ENCODE data around the gene PIGH. TPM values are rescaled to one million over a fixed set of nuclear protein-coding genes. Genes with fewer than 3 reads are reported as not detected.
"Not testable (repeated sequence)": the region's sequence is repeated elsewhere in the genome, so short reads cannot be mapped to it uniquely, and the experiment has no call there.

Gene PIGH, protein sequence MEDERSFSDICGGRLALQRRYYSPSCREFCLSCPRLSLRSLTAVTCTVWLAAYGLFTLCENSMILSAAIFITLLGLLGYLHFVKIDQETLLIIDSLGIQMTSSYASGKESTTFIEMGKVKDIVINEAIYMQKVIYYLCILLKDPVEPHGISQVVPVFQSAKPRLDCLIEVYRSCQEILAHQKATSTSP
- 14.0 TPM for total RNA-seq

DNA sequence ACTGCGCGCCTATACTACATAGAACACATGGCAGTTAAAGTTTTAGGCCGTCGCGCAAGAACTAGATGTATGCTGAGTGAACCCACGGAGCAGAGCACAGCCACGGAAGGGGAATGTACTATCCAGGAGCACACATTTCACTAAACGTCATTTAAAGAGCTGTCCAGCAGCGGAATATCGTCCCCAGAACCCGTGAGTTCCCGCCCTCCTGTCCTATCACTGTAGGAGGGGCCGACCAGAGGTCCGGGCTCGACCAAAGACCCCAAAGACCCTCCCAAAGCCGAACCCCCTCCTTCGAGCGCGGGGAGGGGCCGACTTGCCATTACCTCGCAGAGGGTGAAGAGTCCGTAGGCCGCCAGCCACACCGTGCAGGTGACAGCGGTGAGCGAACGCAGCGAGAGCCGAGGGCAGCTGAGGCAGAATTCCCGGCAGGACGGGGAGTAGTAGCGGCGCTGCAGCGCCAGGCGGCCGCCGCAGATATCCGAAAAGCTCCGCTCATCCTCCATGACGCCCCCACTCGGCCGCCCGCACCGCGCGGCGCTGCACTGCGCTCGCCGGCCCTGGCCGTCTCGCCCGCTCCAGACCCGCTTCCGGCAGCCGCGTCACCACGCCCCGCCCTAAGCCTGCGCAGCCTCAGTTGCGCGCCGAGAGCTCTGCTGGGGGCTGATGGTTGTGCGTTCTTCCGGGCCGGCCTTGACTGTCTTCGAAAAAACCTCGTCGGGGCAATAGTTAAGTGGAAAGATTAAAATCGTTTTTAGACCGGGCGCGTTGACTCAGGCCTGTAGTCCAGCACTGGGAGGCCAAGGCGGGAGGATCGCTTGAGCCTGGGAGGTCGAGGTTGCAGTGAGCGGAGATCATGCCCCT, at the start of gene PIGH:
Gene PIGH, minus strand, starts transcription at position 571 of the 864 bp plus-strand sequence. Its CDS starts 65 bp downstream, at position 506.
- DNase-seq (ENCODE audit: low read depth in 2 of 3, low spot score in 2 of 3): peak; percentile 84 to 95 (median 90)

DNA sequence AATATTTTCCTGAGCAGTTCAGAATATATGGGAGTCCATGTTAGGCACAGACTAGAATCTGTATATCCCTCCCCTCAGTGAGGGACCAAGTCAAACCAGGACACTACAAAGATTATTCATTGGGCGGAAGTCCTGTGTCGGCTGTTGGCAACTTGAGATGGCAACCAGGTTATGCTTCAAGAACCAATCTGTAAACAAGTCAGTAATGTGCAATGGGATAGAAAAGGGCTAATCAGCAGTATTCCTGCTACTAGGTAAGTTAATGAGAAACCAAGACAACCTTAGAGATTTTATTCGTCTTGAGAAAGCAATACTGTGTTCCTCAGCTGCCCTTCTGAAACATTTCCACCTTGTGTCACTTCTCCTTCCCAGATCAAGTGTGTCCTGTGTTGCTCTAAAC, 46.1 kb upstream of the PIGH start:
- DNase-seq (ENCODE audit: low read depth in 2 of 3, low spot score in 2 of 3): no peak

DNA sequence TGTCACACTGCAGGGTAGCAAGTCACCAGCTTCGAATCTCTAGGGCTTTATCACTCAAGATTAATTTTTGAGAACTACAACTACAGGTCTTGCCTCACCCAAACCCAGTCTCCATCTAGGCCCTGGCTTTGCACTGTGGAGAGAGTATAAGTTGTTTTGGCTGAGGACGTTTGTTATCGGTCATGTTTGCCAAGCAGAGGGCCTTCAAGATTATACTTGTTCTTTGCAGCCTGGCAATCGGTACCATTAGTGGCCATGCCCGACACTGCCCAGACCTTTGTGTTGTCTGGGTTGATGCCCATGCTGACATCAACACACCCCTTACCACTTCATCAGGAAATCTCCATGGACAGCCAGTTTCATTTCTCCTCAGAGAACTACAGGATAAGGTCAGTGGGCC, 45.3 kb upstream of the PIGH start:
- no peak for DNase-seq (ENCODE audit: low read depth in 2 of 3, low spot score in 2 of 3)

DNA sequence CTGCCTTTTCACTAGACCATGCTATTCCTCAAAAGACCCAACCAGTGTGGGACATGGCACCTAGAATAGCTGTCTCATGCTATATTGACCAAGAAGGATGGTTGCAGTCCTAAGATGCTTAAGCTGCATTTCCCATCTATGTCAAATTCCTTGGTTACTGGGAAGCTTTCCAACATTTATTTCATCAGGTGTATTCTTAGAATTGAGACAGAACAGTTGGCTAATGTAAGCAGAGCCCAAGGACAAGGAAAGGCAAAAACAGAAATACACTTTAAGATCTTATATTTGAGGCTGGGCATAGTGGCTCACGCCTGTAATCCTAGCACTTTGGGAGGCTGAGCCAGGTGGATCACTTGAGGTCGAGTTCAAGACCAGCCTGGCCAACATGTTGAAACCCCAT, 44.4 kb upstream of the PIGH start:
- no peak for DNase-seq (ENCODE audit: low read depth in 2 of 3, low spot score in 2 of 3)

DNA sequence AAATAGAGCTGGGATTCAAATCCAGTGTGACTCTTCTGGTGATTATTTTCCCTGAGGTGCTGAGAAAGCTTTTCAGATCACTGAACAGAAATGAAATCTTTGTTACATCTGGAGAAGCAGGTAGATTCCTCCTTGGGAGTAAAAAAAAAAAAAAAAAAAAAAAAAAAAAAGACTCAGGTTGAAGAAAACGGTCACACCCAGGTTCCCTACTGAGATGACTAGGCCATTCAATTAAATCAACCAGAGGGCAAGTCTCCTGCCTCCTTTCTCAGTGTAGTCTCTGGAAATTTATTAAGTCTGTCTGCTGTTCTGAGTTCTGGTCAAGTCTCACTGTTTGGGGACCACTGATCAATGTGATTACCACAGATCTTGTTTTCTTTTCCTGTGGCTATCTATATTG, 43.6 kb upstream of the PIGH start:
- no peak for DNase-seq (ENCODE audit: low read depth in 2 of 3, low spot score in 2 of 3)

DNA sequence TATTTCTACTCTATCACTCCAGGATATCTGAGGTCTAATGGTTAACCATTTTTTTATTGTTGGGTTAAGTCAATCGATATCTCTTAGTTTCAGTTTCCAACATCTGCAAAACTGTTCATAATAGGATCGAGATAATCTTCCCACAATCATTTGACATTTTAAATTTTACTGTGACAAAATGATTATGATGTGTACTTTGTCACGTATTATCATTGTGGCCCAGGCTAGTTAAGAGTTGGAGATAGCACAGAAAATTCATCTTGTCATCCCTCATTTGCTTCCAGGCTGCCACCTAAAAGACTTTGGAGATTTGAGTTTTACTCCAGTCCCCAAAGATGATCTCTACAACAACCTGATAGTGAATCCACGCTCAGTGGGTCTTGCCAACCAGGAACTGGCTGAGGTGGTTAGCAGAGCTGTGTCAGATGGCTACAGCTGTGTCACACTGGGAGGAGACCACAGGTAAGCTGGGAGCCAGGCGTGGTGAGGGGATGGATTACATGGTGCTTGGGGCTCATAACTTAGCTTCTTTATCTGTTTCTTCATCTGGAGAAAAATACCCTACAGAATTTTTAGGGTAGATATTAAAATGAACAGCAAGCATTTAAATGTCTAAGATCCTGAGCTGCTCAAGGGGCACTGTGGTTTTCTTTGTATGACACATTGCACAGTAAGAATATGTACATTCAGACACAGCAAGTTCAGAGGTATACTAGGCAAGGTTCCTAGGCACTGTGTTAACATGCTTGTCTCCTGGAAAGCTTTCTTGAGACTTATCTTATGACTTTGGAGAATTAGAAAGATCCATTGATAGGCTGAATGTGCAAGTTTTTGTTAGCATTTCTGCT, 42.1 kb upstream of the PIGH start:
- no peak for DNase-seq (ENCODE audit: low read depth in 2 of 3, low spot score in 2 of 3)

DNA sequence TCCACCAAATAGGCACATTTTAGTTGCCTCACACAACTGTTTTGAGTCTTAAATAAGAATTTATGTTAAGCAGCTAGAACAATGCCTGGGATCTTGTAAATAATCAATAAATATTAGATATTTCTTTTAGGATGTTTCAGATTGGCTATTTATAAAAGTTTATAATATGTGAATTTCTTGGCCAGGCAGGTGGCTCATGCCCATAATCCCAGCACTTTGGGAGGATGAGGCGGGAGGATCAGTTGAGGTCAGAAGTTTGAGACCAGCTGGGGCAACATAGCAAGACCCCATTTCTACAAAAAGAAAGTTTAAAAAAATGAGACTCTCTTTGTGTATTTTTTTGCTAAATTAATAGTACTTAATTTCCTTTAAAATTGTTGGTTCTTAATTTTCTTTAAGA, 41.4 kb upstream of the PIGH start:
- DNase-seq (ENCODE audit: low read depth in 2 of 3, low spot score in 2 of 3): no peak

DNA sequence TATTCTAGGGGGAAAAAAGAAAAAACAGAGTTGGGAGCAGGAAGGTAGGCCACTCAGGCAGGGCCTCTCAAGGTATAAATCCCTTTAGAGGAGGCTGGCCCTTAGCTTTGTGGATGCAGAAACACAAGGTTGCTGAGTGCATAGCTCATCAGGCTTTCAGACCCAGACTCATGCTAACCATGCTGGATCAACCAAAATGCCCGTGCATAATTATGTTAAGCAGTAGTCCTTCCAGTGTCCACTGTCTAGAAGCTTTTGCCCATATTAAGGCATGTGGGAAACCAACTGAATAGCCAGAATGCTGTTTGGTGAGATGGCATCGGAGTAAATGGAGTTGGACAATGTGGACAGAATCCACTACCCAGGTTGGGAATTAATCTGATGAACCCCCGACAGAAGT, 38.6 kb upstream of the PIGH start:
- no peak for DNase-seq (ENCODE audit: low read depth in 2 of 3, low spot score in 2 of 3)

DNA sequence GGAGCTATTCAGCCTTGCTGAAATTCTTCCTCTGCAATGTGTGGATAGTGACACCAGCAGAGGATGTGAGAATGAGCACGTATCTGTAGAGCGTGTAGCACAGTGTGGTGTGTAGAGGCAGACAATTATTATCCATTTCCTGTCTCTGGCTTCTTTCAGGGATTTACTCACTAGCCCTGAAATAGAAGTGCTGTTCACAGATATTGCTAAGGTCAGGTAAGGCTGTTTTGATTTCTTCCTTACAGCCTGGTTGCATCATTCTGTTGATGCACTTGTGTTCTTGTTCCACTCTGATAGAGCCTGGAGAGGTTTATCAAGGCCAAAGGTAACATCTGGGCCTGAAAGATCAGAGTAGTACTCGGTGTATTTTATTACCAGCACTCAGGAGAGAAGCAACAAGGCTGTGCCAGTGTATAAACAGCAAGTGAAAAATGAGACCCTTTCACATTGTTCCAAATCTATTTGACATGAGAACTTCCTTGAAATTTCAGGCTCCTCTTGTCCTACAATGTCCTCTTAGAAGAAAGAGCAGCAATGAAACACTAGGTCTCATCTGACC, 36.4 kb upstream of the PIGH start:
- no peak for DNase-seq (ENCODE audit: low read depth in 2 of 3, low spot score in 2 of 3)

DNA sequence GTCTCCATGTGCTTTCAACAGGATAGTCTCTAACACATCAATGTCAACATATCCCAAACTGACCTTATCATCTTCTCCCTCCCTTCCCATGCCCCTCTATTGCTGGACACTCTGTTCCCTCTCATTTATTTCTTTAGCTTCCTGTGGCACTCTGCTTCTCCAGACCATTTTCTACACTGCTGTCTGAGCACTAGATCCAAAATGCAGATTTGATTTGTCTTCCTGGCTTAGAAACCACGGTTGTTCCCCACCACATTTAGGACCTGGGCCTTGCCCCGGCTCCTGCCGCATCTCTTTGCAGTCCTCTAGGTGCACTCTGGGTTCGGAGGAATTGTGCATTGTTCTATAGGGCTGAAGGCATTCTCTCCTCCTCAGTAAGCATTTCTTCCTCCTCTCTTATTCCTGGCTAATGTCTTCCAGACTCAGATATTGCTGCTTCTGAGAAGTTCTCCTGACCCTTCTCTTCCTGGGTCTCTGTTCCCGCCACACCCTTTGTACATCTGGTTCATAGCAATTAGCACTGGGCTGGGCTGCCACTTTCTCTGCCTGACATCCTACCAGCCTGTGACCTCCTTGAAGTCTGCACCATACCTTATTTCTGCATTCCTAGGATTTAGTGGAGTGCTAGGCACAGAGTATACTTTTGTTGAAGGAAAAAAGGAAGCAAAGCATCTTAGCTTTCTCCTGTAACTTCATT, 33.5 kb upstream of the PIGH start:
- no peak for DNase-seq (ENCODE audit: low read depth in 2 of 3, low spot score in 2 of 3)

DNA sequence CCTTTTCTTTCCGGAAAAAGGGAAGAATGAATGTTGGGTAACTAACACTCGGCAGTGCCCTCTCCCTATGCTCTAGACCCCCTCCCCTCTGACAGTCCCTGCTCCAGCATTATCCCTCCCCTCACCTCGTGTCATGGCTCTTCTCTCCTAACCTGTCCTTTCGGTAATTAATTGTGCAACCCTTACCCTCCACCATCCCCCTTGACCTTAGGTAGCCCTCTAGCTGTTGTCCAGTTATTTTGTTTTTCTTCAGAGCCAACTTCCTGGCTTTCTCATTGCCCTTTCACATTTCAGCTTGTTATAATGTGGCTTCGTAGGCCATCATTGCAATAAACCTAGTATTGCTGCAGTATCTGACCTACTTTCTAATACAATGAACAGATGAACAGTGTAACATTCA, 30.9 kb upstream of the PIGH start:
- DNase-seq (ENCODE audit: low read depth in 2 of 3, low spot score in 2 of 3): no peak

DNA sequence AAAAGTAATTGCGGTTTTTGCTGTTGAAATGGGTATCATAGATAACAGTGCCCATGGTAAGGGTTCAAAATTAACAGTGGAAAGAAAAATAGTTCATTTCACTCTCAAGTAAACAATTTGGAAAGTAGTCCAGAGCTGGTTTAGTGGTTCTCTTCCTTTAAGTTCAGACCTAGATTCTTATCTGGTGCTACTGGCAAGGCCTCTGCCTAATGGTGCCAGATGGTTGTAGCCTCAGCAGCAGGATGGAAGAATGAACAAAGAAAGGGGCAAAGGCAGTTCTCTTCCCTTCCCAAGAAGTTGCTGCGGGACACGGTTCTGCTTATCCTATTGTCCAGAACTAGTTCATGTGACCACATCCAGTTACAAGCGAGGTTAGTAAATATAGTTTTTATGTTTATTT, 30.1 kb upstream of the PIGH start:
- no peak for DNase-seq (ENCODE audit: low read depth in 2 of 3, low spot score in 2 of 3)

DNA sequence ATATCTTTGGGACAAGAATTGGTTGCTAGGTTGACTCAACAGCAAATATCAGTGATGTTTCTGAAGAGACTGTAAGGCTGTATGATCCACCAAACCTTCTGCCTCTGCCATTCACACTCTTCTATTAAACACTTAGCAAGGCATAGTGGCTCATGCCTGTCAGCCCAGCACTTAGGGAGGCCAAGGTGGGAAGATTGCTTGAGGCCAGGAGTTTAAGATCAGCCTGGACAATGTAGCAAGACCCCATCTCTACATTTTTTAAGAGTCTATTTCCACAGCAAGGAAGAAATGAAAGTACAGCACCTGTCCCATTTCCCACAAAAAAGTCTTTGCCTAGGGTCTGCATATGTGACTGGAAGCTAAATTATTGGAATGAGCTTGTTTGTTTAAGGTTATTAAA, 27.5 kb upstream of the PIGH start:
- no peak for DNase-seq (ENCODE audit: low read depth in 2 of 3, low spot score in 2 of 3)

DNA sequence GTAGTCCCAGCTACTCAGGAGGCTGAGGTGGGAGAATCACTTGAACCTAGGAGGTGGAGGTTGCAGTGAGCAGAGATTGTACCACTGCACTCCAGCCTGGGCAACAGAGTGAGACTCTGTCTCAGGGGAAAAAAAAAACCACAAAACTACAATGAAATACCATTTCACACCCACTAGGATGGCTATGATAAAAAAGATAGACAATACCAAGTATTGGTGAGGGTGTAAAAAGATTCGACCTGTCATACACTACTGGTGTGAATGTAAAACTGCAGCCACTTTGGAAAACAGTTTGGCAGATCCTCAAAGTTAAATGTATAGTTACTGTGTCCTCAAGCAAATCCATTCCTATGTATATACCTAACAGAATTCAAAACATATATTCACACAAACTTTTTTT, 26.1 kb upstream of the PIGH start:
- DNase-seq (ENCODE audit: low read depth in 2 of 3, low spot score in 2 of 3): not testable (repeated sequence)

DNA sequence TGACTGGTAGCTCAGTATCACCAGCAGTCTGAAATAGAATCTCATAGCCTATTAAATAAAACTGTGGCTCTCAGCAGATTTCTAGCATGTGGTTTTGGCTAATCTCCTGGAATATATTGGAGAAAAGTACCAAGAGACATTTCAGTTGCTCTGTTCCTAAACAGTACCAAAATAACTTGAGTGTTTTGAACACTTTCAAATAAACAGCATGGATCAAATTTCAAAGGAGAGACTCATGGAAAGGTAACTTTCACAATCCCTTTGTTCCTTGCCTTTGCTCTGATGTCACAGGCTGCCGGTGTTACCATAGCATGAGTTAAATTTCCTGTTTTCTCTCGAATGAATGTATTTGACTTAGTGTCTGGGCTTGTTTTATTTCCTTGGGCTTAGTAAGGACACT, 23.0 kb upstream of the PIGH start:
- DNase-seq (ENCODE audit: low read depth in 2 of 3, low spot score in 2 of 3): peak in 1 of 3 donors; percentile 33

DNA sequence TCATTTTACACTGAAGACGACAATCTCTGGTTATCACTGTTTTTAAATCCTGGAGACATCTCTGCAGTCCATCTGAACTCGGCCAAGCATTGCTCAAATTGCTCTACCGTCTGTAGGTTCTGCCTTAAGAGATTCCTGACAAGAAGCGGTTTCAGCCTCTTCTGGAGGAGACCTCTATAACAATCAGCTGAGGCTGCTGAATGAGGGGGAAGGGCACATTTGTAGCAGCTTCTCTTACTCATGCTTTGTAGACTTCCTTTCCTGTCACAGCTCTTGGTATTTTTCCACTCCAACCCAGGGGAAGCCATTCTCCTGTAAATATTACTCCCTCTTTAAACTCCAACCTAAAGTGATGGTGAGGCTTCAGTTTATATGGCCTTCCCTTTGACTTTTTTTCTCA, 22.6 kb upstream of the PIGH start:
- peak in 2 of 3 donors; percentile 63 to 64 for DNase-seq (ENCODE audit: low read depth in 2 of 3, low spot score in 2 of 3)

DNA sequence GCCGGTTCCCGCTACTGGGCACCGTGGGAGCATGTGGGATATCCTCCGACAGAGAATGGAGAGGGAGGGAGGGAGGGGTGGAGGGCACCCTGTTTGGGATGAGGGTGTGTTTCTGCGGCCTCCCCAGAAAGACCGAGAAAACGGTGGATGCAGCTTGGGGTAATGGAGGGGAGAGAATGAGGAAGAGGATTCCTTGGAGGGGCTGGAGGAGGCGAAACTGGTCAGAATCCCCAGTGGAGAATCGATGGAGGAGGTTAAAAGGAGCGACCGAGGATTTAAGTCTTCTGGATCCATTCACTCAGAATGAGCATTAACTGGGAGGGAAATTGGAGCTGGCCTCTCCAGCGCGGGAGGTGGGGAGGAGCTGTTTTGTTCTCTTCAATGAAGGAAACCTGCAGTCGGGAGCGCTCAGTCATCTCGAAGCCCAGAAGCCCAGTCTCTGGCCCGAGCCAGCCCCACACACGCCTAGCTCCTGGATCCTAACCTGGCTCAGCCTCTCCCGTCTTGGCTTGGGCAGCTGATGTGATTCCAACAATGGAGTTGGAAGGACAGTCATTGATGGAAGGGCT, 20.2 kb upstream of the PIGH start:
- DNase-seq (ENCODE audit: low read depth in 2 of 3, low spot score in 2 of 3): peak in 1 of 3 donors; percentile 9

DNA sequence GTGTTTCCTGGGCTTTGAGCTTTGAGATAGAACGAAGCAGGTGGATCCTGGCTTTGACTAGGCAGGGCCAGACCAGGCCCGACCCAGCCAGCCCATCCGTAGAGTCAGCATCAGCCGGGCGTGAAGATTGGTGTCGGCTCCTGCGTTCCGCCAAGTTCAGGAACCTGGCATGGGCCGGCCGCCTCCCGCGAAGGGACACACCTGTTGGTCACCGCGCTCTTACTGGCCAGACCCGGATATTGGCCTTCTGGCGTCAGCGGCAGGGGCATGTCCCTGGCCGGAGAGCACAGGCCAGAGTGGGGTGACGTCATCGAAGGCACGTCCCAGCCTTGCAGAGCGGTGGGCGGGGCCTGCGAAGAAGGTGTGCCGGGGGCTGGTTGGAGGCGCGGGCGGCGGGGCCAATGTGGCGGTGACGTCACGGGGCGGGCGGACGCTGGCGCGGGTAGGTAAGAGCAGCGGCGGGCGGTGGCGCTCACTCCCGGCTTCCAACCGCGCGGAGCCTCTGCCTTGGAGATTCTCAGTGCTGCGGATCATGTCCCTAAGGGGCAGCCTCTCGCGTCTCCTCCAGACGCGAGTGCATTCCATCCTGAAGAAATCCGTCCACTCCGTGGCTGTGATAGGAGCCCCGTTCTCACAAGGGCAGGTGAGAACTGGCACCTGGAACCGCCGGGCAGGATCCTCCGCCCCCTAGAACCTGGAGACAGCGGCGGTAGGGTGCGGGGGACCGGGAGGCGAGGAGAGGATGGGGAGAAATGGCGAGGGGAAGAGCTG, 19.6 kb upstream of the PIGH start, which contains the start of gene ARG2:
Gene ARG2, plus strand, starts transcription at position 475 of the 771 bp plus-strand sequence. Its CDS starts 58 bp downstream, at position 533.
- DNase-seq (ENCODE audit: low read depth in 2 of 3, low spot score in 2 of 3): peak; percentile 86 to 95 (median 93)

DNA sequence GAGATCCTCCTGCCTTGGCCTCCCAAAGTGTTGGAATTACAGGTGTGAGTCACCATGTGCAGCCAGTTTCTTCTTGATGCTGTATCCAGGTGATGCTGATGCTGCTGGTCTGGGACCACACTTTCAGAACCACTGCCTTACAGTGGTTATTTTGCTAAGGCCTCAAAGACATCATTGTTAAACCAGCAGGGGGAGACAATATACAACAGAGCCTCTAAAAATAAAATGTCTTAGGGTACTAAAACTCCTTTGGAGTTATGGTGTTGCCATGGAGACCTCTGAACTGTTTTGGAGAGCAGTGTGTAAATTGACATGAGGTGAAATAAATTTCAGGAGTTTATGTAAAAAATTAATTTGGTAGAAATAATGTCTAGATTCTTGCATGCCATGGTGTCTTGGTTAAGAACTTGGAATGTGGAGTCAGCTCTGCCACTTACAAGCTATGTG, 18.6 kb upstream of the PIGH start:
- peak; percentile 39 to 94 (median 80) for DNase-seq (ENCODE audit: low read depth in 2 of 3, low spot score in 2 of 3)

Measured in hematopoietic multipotent progenitor cell (in vitro differentiated cells).